HepG2 (cell line): Measurements from ENCODE around the gene RAPH1. TPM values are rescaled to one million over a fixed set of nuclear protein-coding genes. Genes with fewer than 3 reads are reported as not detected.

Source experiments
- AKAP8 ChIP-seq: sonication (generic); formaldehyde crosslinking; IDR thresholded peaks from 2 replicates; pipeline ENCODE4 v1.5.1; 2020; ENCODE audit warnings: mild to moderate bottlenecking, missing genetic modification reagents
- ARNT ChIP-seq: fragments of 450-650 bp; IDR thresholded peaks from 2 replicates; pipeline ENCODE4 v1.6.1; 2017
- CEBPB ChIP-seq: IDR thresholded peaks from 2 replicates; pipeline ENCODE4 v1.6.1; 2011; ENCODE audit warnings: low read depth, low read length, improper control_type of control experiment, borderline replicate concordance
- GLI4 ChIP-seq: sonication (generic); formaldehyde crosslinking; IDR thresholded peaks from 2 replicates; pipeline ENCODE4 v1.5.1; 2020; ENCODE audit warnings: missing genetic modification reagents, mild to moderate bottlenecking, moderate library complexity, borderline replicate concordance
- IKZF4 ChIP-seq: sonication (generic); formaldehyde crosslinking; IDR thresholded peaks from 2 replicates; pipeline ENCODE4 v1.5.1; 2020; ENCODE audit warnings: borderline replicate concordance, mild to moderate bottlenecking, low read depth, missing genetic modification reagents; ENCODE audit errors: not compliant biosample characterization
- KDM5A ChIP-seq: fragments of 200-600 bp; sonication (generic); IDR thresholded peaks from 2 replicates; pipeline ENCODE4 v1.7.0; 2018; ENCODE audit warnings: antibody characterized with exemption, mild to moderate bottlenecking, low read length, borderline replicate concordance
- MIXL1 ChIP-seq: IDR thresholded peaks from 2 replicates; pipeline ENCODE4 v1.6.1; 2016
- TBX2 ChIP-seq: sonication (generic); formaldehyde crosslinking; IDR thresholded peaks from 2 replicates; pipeline ENCODE4 v1.5.0; 2020; ENCODE audit warnings: missing genetic modification reagents, mild to moderate bottlenecking, borderline replicate concordance
- TRIM22 ChIP-seq: fragments of 450-650 bp; IDR thresholded peaks from 2 replicates; pipeline ENCODE4 v1.6.1; 2017
- ZBTB25 ChIP-seq: IDR thresholded peaks from 2 replicates; pipeline ENCODE4 v1.6.1; 2018; ENCODE audit warnings: missing genetic modification reagents
- ZFAT ChIP-seq: sonication (generic); formaldehyde crosslinking; conservative IDR thresholded peaks from 2 replicates; pipeline ENCODE4 v1.8.1; 2023; ENCODE audit warnings: missing genetic modification reagents, inconsistent platforms
- ZNF234 ChIP-seq: sonication (generic); formaldehyde crosslinking; conservative IDR thresholded peaks from 2 replicates; pipeline ENCODE4 v1.5.1; 2020; ENCODE audit warnings: mild to moderate bottlenecking, missing genetic modification reagents
- ZNF609 ChIP-seq: sonication (generic); formaldehyde crosslinking; IDR thresholded peaks from 2 replicates; pipeline ENCODE4 v1.4.0; 2020; ENCODE audit warnings: mild to moderate bottlenecking, missing genetic modification reagents, borderline replicate concordance
- ZNF644 ChIP-seq: IDR thresholded peaks from 2 replicates; pipeline ENCODE4 v1.6.1; 2016; ENCODE audit warnings: low read depth
- ZNF788 ChIP-seq: sonication (generic); formaldehyde crosslinking; IDR thresholded peaks from 2 replicates; pipeline ENCODE4 v1.5.0; 2020; ENCODE audit warnings: mild to moderate bottlenecking, missing genetic modification reagents, borderline replicate concordance
- polyA plus RNA-seq, 8 experiments: library from polyadenylated mRNA; depleted of rRNA in 3 of 8; stranded (reverse) in 7 of 8; unstranded in 1 of 8; fragments of >200 nt; fragmentation: Illumina TruSeq in 4 of 8; extraction: Trizol in 4 of 8; gene quantifications; 2 replicates each; pipeline versions ENCODE4 v1.2.1 to v1.2.3, GENCODE V29; 2011 to 2016; ENCODE audit warnings: low read depth in 4 of 8, missing spikeins in 1 of 8, mixed read lengths in 1 of 8; ENCODE audit not compliant: insufficient read depth in 1 of 8
- total RNA-seq, 5 experiments: library from RNA; depleted of rRNA; stranded (reverse); fragments of >200 nt; fragmentation: Illumina TruSeq; extraction: Trizol; gene quantifications; 2 replicates each; pipeline ENCODE4 v1.2.3, GENCODE V29; 2016; ENCODE audit warnings: low read depth in 1 of 5
- TF ChIP-seq, protein P1 (sequence below): sonication (generic); formaldehyde crosslinking; IDR thresholded peaks from 2 replicates; pipeline ENCODE4 v1.5.1; 2020; ENCODE audit warnings: missing genetic modification reagents, mild to moderate bottlenecking, borderline replicate concordance
- TF ChIP-seq, protein P2 (sequence below): IDR thresholded peaks from 2 replicates; pipeline ENCODE4 v1.6.1; 2012; ENCODE audit warnings: inconsistent platforms
- TF ChIP-seq, protein P3 (sequence below): sonication (generic); formaldehyde crosslinking; IDR thresholded peaks from 2 replicates; pipeline ENCODE4 v1.4.0; 2020; ENCODE audit warnings: mild to moderate bottlenecking, missing genetic modification reagents

RAPH1 gene
- total and polyA plus RNA-seq, 2 of the 13 experiments (the other 11 are each of a cell fraction or from before 2014, with no cell fraction given): 5.3 to 6.7 TPM

DNA sequence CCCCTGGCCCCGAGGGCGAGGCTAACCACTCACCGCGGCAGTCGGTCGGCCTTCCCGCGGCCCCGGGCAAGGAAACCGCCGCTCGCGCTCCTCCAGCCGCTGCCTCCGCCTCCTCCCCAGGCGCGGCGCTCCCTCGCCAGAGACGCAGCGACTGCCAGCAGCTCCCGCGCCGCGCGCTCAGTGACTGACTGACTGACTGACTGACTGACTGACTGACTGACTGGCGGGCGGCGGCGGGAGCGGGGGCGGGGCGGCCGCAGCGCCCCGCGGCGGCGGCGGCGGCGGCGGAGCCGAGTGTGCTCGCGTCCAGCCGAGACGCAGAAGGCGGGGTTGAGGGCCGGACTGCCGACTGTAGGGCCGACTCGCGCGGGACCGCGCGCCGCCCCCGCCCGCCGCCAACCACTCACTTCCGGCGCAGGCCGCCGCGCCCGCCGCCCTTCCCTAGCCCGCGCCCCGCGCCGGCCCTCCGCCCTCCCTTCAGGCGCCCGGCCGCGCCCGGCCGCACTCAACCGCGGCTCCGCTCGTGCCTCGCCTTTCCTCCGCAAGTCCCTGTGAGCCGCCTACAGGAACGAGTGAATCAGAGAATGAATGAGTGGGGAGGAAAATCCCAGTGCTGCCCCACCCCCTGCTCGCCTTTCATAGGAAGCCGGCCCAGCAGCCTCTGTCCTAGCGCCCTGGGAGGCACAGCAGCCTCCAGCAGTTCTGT lies at the start of gene RAPH1 (continued):
- TF ChIP-seq, protein P1, sequence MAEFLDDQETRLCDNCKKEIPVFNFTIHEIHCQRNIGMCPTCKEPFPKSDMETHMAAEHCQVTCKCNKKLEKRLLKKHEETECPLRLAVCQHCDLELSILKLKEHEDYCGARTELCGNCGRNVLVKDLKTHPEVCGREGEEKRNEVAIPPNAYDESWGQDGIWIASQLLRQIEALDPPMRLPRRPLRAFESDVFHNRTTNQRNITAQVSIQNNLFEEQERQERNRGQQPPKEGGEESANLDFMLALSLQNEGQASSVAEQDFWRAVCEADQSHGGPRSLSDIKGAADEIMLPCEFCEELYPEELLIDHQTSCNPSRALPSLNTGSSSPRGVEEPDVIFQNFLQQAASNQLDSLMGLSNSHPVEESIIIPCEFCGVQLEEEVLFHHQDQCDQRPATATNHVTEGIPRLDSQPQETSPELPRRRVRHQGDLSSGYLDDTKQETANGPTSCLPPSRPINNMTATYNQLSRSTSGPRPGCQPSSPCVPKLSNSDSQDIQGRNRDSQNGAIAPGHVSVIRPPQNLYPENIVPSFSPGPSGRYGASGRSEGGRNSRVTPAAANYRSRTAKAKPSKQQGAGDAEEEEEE (CRISPR knock-in tag): no peak
- no peak for TF ChIP-seq ZFAT
- TF ChIP-seq ZNF609 (CRISPR knock-in tag): peak; percentile 5; the same call in 1 of the 2 replicates
- TF ChIP-seq ZNF788 (CRISPR knock-in tag): peak; percentile 33; the same call in 1 of the 2 replicates
- no peak for TF ChIP-seq ARNT
- TF ChIP-seq ZNF234: no peak; the same call in 1 of the 2 replicates
- no peak for TF ChIP-seq CEBPB
- 0 out of 2 replicates have a peak, but pooled peaks have one; percentile 11 for TF ChIP-seq TBX2 (CRISPR knock-in tag)
- peak; percentile 42; the same call in 1 of the 2 replicates for TF ChIP-seq KDM5A
- TF ChIP-seq, protein P2, sequence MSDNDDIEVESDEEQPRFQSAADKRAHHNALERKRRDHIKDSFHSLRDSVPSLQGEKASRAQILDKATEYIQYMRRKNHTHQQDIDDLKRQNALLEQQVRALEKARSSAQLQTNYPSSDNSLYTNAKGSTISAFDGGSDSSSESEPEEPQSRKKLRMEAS: peak; percentile 54; the same call in 1 of the 2 replicates
- TF ChIP-seq TRIM22: no peak
- TF ChIP-seq IKZF4 (CRISPR knock-in tag): peak; percentile 72
- TF ChIP-seq MIXL1 (CRISPR knock-in tag): no peak
- TF ChIP-seq ZNF644 (CRISPR knock-in tag): no peak
- TF ChIP-seq ZBTB25 (CRISPR knock-in tag): peak; percentile 12; the same call in 1 of the 2 replicates
- TF ChIP-seq AKAP8 (CRISPR knock-in tag): 0 out of 2 replicates have a peak, but pooled peaks have one; percentile 27
- TF ChIP-seq, protein P3, sequence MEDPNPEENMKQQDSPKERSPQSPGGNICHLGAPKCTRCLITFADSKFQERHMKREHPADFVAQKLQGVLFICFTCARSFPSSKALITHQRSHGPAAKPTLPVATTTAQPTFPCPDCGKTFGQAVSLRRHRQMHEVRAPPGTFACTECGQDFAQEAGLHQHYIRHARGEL (CRISPR knock-in tag): peak; percentile 82
- no peak for TF ChIP-seq GLI4 (CRISPR knock-in tag)
